HG02642 (cell line): ENCODE results near the gene DOK3.

Source experiments
- ATAC-seq: cut with Tn5 transposase; IDR thresholded peaks from one replicate; pipeline ENCODE4 v1.9.1; 2021; ENCODE audit warnings: mild to moderate bottlenecking; ENCODE audit not compliant: unreplicated experiment, poor library complexity

DOK3 gene, protein sequence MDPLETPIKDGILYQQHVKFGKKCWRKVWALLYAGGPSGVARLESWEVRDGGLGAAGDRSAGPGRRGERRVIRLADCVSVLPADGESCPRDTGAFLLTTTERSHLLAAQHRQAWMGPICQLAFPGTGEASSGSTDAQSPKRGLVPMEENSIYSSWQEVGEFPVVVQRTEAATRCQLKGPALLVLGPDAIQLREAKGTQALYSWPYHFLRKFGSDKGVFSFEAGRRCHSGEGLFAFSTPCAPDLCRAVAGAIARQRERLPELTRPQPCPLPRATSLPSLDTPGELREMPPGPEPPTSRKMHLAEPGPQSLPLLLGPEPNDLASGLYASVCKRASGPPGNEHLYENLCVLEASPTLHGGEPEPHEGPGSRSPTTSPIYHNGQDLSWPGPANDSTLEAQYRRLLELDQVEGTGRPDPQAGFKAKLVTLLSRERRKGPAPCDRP

DNA sequence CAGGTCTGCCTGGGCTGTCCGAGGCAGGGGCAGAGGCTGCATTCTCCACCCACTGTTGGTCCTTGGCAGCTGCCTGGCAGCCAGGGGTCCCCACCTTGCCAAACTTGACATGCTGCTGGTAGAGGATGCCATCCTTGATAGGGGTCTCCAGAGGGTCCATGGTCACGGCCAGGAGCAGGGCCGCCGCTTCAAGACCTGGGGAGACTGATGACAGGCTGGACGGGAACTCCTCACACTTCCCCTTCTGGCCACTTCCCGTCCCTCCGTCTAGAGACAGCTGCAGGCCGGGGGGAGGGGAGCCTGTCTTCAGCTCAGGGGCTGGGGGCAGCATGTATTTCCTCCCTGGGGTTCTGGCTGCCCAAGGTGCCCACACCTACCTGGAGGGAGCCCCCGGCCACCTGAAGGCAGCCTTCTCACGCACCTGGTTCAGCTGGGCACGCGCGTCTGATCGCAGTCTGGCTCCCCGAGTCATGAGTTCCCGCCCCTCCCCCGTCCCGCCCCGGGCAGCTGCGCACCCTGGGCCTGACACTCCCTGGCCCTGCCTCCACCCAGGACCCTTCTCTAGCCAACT is at the start of gene DOK3:
DOK3 (minus strand) TSS at position 446 of the 571 bp plus-strand sequence; CDS start at position 160, 286 bp downstream.
- ATAC-seq: peak; percentile 33

DNA sequence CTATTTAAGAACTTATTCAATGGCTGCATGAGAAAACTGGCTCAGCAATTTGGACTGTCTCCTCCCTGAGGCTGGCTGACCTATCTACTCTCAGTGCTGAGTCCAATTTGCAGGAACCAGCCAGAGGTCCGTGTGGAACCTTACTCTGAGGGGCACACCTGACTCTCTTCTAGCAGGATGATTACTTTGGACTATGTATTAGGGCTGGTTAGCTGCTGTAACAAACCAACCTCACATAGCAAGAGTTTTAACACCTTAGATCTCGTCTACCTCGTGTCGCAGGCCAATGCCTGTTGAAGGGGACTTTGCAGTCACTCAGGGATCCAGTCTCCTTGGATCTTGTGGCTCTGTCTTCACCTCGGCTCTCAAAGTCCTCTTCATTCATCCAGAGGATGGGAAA is 48.2 kb upstream of the DOK3 start:
- no peak for ATAC-seq

DNA sequence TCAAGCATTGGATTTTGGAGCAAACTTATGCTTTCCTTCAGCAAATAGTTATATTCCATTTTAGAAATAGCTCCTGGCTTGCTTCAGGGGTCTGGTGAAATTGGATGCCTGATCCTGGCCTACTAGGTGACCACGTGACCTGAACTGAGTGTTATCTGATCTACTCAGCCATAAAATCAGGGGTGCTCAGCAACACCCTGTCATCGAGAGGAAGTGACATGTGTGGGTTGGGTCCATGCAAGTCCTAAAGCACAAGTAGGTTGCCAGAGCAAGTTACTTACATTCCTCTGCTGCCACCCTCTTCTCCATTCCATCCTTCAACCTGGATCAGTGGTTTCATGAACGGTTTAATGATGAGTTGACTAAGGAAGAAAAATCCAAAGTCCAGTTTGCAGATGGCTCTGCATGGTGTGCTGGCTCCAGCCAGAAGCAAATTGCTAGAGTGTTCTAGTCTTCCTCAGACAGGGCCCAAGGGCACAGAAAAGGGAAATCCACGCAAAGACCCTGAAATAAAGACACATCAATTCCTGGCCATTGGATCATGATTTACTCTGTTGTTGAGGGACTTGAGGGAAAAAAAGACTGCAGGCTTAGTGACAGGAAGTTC is 47.5 kb upstream of the DOK3 start:
- ATAC-seq: no peak

DNA sequence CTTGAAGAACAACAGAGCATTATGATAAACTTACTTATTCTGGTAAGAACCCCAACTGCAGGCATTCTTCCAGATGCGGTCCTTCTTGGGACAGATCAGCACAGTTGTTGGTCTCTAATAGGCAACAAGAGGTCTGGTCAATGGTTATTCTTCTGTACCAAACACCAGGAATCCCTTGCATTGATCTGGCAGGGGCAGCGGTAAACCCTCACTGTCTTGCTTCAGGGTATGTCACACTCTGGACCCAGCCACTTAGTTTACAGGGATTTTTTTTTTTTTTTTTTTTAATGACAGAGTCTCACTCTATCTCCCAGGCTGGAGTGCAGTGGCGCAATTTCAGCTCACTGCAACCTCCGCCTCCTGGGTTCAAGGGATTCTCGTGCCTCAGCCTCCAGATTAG is 46.0 kb upstream of the DOK3 start:
- no peak for ATAC-seq

DNA sequence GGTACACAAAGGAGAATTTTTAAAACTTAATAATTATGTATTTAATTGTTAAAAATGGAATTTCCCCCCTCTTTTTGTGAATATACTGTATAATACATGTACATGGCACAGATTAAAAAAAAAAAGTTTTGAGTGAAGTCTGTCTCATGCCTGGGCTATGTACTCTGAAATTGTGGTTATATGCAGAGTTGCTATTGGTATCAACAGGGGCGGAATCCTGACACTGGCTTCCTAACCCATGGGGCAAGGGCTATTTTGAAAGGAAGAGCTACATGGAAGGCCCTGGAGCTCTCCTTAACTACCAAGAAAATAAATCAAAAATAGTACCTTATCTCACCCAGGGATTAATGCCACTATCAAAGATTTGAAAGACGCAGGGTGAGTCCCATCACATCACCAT is 45.6 kb upstream of the DOK3 start:
- ATAC-seq: no peak

DNA sequence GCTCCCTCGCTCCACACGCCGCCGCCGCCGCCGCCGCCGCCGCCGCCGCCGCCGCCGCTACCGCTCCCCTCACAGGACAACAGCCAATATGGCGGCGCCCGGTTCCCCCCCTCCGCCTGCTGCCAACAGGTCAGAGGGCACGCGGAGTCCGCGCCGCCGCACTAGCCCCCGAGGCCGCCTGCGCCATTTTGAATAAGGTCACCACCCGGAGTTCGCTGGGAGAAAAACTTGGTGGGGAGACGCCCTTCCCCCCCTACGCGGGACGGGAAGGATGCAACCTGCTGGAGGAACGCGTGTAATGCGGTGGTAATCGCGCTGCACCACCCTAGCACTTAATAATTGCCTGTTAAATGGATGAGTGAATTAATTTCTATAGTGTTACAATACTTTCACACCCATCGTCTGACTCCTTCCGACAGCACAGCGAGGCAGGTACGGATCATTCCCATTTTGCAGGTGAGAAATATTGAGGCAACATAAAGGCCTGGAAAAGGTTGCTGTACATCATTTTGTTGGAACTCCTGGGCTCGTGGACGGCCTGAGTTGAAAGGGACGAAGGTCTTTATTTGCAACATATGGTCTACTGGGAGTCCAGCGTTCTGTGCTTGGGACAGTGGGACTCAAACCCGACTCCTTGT is 45.0 kb upstream of the DOK3 start, which contains the start of gene FAM193B:
FAM193B (minus strand) TSS at position 90 of the 638 bp plus-strand sequence. CDS start 105 bp downstream, outside the sequence.
- ATAC-seq: peak; percentile 87

DNA sequence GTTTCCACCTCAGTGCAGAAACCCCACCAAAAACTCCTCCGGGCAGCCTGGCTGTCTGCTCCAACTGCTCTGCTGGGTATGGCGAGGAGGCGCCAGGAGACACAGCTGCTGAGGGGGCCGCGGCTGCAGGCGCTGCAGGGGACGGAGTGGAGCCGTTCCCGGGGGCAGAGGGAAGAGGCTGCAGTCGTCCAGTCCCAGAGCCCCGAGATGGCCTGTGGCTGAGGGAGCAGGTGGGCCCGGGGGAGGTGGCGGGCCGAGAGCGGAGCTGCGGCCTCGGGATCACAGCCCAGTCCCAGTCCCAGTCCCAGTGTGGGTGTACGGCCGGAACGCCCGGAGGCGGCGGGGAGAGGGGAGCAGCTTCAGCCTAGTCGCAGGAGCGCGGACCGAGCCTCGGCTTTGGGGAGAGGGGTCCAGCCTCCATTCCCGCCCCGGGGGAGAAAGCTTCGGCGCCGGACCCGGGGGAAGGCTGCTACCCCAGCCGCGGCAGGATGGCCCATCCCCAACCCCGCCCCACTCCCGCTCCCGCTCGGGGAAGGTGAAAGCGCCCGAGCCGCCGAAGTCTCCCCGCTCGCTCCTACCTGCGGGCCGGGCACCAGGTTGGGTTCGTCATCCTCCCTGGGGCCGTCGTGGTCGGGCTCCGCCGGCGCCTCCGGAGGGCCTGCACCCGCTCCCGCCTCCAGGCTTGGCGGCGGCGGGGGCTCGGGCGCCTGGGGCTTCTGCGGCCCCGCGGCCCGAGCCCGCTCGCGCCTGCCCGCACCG is 44.2 kb upstream of the DOK3 start:
- ATAC-seq: peak; percentile 46

DNA sequence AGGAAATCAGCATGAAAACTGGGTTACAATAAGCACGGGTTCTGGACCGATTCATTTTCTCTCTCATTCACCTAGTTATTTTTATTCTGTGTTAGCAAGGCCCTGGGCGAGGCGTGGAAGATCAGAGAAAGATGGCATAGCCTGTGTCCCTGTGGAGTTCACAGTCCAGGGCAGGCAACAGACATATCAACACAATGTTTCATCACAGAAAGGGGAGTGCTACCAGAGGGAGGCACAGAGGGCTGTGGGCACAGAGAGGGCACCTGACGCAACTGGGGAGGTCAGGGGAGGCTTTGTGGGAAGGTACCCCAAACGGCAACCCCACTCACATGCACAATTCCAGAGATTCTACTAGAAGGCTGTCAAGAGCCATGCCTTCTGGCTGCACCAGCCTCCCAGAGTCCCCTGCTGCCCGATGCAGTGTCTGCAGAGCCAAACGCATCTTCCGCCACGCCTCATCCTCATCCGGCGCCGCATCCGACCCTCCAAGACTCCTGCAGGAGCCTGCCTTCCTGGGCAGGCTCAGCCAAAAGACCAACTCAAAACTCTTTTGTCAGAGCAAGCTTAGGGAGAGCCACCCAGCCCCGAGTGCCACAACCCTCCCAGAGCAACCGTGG is 43.3 kb upstream of the DOK3 start:
- no peak for ATAC-seq

DNA sequence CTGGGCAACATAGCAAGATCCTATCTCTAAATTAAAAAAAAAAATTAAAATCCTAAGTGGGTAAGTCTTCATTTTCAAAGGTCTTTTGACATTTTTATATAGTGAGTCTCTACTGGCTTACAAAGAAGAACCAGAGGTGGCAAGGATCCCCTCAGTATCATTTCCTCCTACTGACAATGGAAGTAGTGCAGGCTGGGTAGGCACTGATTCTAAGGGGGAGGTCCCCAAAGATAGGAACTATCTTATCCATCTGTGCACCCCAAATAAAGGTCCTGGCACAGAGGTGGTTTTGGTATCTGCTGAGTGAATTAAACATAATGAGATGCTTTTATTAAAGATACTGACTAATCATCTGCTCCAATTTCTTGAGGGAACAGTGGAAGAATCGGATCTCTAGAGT is 40.5 kb upstream of the DOK3 start:
- ATAC-seq: no peak

DNA sequence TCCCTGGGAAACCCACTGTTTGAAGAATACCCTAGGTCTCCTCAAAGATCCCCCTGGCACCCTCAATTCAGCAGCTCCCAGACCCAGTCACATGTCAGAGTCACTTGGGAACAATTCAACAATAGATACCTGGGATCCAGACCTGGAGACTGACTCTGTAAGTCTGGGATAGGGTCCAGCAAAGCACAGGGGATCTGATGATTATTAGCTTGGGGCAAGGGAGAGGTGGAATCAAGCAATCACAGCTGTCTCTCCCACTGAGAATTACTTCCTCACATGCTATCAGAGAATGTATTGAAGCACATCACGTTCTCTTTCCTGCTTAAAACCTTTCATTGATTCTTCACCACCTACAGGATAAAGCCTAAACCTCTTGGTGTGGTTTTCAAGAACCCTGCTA is 38.9 kb upstream of the DOK3 start:
- no peak for ATAC-seq

DNA sequence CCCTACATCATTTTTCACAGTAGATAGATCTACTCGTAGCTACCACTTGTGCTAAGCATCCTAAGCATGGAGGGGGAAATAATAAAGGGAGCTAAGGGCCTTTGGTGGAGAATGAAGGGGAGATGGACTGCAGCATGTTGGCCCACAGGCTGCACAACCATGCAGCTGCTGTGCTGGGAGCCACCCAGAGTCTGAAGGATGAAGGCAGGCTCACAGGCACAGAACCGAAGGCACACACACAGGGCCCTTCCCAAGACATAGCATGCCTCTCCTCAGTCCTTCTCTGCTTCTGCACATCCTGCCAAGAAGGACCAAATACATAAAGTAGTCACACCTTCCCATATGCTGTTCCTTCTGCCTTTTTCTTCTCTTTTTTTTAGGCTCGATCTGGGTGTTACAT is 38.1 kb upstream of the DOK3 start:
- ATAC-seq: no peak

DNA sequence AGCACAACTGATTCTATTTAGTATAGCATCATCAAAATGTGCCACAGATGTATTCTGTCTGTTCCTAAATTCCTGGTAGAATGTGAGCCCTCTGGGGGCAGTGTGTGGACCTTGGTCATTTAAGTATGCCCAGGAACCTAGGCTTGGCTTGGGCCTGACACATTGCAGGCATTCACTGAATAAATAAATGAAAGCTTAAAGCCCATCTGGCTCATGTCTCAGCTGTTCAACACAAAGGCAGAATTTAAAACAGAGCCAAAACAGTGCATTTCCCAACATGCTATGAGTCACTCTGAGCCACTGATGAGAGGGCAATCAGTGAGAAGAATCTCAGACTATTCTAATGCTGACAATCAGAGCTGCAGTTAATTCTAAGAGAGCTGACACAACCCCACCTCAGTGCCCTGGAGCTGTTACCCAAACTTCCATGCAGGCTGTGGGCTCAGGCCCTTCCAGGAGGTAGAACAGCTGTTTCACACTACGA is 36.7 kb upstream of the DOK3 start:
- no peak for ATAC-seq

DNA sequence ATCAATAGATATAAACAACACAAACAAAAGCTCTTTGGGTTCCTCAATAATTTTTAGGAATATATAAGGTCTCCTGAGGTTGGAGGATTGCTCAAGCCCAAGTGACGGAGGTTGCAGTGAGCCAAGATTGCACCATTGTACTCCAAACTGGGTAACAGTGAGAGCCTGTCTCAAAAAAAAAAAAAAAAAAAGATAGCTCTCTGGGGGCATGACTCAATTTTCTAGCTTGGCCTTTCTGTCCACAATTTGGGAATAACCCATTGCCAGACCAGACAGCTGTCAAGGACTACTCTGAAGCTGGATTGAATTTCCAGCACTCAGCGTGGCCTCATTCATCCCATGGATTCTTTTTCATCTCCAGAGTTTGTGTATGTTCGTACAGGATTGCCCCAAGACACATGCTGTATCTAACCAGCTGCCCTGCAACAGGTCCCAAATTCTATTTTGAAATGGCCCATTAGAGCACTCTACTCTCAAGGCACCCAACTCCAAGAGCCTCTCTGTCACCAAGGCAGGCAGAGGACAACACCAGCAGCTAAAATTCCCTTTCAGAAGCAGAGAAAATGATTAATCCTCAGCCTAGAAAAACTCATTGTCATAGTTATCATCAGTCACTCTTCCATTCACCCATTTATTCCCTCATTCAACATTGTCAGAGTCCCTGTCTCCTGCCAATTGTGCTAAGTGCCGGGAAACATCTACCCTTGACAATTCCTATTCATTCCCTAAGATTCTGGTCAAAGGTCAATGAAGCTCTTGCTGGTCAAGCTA is 36.0 kb upstream of the DOK3 start:
- ATAC-seq: no peak

DNA sequence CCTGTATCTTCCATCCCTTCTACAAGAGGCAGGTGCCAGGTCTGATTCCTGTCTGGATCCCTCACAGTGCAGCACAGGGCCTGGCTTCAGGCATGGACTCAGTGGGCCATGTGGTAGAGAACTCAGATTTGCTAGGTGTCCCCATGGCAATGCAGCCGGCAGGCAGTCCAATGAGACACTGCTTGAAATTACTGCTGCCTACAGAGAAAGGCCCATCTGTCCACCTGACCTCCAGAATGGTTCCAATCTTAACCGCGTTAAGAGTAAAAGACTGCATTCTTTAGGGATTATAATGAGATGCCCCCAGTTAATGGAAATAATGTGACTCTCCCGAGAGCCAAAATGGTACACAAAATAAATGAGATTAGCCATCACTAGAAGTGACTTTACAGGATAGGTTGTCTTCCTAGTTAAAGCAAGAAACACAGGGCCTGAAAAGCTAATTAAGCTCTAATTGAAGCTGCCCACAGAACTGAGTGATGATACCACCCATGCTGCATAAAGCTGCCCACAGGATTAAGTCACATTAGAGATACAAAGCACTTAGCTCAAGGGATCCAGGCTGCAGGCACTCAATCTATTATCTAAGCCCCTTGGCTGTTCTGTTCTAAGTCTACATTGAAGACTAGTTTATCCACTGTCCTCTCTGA is 33.3 kb upstream of the DOK3 start:
- no peak for ATAC-seq

DNA sequence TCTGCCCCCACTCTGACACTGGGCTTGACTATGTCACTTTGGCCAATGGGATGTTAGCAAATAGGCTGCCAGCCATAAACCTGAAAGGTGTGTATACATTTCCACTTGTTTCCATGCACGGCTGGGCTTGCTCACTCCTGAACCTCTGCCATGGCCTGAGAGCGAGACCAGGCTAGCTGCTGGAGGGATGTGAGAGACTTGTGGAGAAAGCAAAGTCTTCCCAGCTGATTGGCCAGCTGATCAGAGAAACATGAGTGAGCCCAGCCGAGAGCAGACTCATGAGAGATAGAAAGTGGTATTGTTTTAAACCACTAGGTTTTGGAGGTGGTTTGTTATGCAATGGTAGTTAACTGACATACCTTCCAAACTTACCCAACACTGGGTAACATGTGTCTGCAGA is 30.8 kb upstream of the DOK3 start:
- ATAC-seq: no peak

DNA sequence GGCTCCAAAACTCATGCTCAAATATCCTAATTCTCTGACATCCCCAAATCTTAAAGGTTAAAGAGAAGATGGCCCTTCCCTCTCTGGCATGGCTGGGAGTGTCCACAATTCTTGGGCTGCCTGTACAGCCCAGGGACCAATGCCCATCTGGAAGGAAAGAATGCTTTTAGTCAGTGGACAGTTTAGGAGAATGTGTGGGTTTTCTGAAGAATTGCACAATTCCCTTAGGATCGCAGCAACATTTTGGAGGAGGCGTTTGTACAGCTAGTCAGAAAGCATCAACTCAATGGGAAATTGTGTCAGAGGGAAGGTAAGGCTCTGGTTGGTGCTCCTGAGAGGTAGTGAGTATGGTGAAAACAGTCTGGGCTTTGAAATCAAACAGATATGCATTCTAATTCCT is 29.8 kb upstream of the DOK3 start:
- ATAC-seq: no peak

DNA sequence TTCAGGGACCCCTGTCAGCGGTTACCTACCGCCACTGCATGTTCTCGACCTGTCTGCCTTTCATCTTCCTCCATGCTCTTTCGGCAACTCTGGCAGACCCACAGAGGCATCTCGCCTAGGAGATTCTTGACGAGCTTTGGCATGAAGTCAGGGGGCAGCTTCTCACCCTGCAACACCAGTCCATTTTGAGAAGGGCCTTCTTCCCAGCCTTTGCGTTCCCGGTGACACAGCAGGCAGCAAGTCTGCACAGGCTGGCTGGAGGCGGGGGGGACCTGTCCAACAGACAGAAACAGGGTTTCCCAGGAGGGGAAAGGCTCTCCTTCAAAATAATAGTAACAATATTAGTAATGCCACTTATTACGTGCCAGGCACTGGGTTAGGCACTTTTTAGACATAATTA is 29.2 kb upstream of the DOK3 start:
- no peak for ATAC-seq
